HepG2 (cell line): ENCODE data around the gene DQX1. TPM values are rescaled to one million over a fixed set of nuclear protein-coding genes. Genes with fewer than 3 reads are reported as not detected.

ENCODE experiments used
- ATAC-seq: fragments of 200-7000 bp; cut with Tn5 transposase; 3 replicates; pipeline ENCODE4 v1.9.1; 2020; ENCODE audit warnings: mild to moderate bottlenecking, moderate library complexity
- Bru-seq: library from RNA; stranded (reverse); fragments of 400-500 nt; gene quantifications from one replicate; lab custom pipeline; 2021; lab: Mats Ljungman, UMichigan
- BruChase-seq, 2 experiments: library from RNA; stranded (reverse); fragments of 400-500 nt; gene quantifications; one replicate each; lab custom pipeline; 2021; lab: Mats Ljungman, UMichigan
- BruUV-seq: library from RNA; stranded (reverse); fragments of 400-500 nt; replicated peaks from 2 replicates; lab custom pipeline; 2021; lab: Mats Ljungman, UMichigan
- CTCF ChIA-PET: fragments of 300-600 bp; formaldehyde crosslinking; extraction: SDS; loops from one replicate; lab custom pipeline; 2021; ENCODE audit warnings: low total read pairs, inconsistent platforms, low intra/inter-chr PET ratio; lab: Yijun Ruan, JAX
- POLR2A ChIA-PET: fragments of 350-600 bp; sonication (Branson Sonifier 250); formaldehyde crosslinking; loops from one replicate; lab custom pipeline; 2020; ENCODE audit warnings: antibody characterized with exemption, inconsistent platforms; lab: Yijun Ruan, JAX
- DNase-seq: peaks from one replicate; pipeline ENCODE4 v3.0.0-alpha.2; 2015; ENCODE audit warnings: low spot score
- FAIRE-seq: peaks from 3 replicates; lab custom pipeline; 2011; peaks lifted over from hg19 to GRCh38; lab: Jason Lieb, UNC
- H2AFZ ChIP-seq: one replicate; pipeline ENCODE4 v1.6.1; 2011; ENCODE audit warnings: low read length, inconsistent platforms
- H3K27ac ChIP-seq: fragments of 300-600 bp; 3 replicates; pipeline ENCODE4 v1.8.0; 2011; ENCODE audit warnings: mixed run types, mild to moderate bottlenecking, mixed read lengths, low read length, inconsistent platforms; ENCODE audit not compliant: insufficient read depth; ENCODE audit errors: extremely low read length
- H3K27me3 ChIP-seq, 2 experiments: fragments of 200-600 bp in 1 of 2; 2 replicates in 1 of 2; 3 replicates in 1 of 2; pipeline versions ENCODE4 v1.6.0 to v1.8.0; 2011; ENCODE audit warnings: low read length in 2 of 2, mild to moderate bottlenecking in 2 of 2, moderate library complexity in 2 of 2, inconsistent platforms in 1 of 2; ENCODE audit not compliant: insufficient read depth in 2 of 2, control insufficient read depth in 1 of 2
- H3K36me3 ChIP-seq, 2 experiments: fragments of 200-600 bp in 1 of 2; replicated peaks in 1 of 2; 2 replicates in 1 of 2; 3 replicates in 1 of 2; pipeline versions ENCODE4 v1.5.1 to v1.8.0; 2011; ENCODE audit warnings: low read length in 2 of 2, inconsistent platforms in 1 of 2; ENCODE audit not compliant: insufficient read depth in 2 of 2, control insufficient read depth in 1 of 2
- H3K4me1 ChIP-seq: 2 replicates; pipeline ENCODE4 v1.5.1; 2012; ENCODE audit warnings: low read length, inconsistent platforms; ENCODE audit not compliant: insufficient read depth
- H3K4me2 ChIP-seq: 2 replicates; pipeline ENCODE4 v1.6.0; 2011; ENCODE audit warnings: low read depth, low read length, inconsistent platforms
- H3K4me3 ChIP-seq, 3 experiments: fragments of 200-600 bp in 1 of 3; sonication (generic), shearing (Covaris generic) in 1 of 3; replicated peaks in 1 of 3; 2 replicates each; pipeline ENCODE4 v1.5.1; 2011 to 2016; ENCODE audit warnings: low read length in 3 of 3, inconsistent platforms in 2 of 3, low read depth in 2 of 3, mild to moderate bottlenecking in 2 of 3, control low read depth in 1 of 3, mixed read lengths in 1 of 3; ENCODE audit not compliant: insufficient read depth in 1 of 3
- H3K79me2 ChIP-seq: one replicate; pipeline ENCODE4 v1.6.1; 2011; ENCODE audit warnings: low read length, inconsistent platforms; ENCODE audit not compliant: insufficient read depth
- H3K9ac ChIP-seq: 2 replicates; pipeline ENCODE4 v1.6.0; 2011; ENCODE audit warnings: mild to moderate bottlenecking, low read depth, low read length, inconsistent platforms; ENCODE audit not compliant: insufficient read depth
- H3K9me3 ChIP-seq: 2 replicates; pipeline ENCODE4 v1.5.1; 2012; ENCODE audit warnings: mild to moderate bottlenecking, low read length
- H4K20me1 ChIP-seq: 2 replicates; pipeline ENCODE4 v1.6.0; 2011; ENCODE audit warnings: inconsistent platforms, mild to moderate bottlenecking, low read length, moderate library complexity; ENCODE audit not compliant: insufficient read depth
- ATF7 ChIP-seq, 2 experiments: fragments of 450-650 bp in 1 of 2; sonication (generic) in 1 of 2; formaldehyde crosslinking in 1 of 2; IDR thresholded peaks; 2 replicates each; pipeline versions ENCODE4 v1.4.0 to v1.6.1; 2016 to 2020; ENCODE audit warnings: antibody characterized with exemption in 1 of 2, mild to moderate bottlenecking in 1 of 2, missing genetic modification reagents in 1 of 2
- BCL6 ChIP-seq: IDR thresholded peaks from 2 replicates; pipeline ENCODE4 v1.6.1; 2016; ENCODE audit warnings: missing genetic modification reagents, missing compliant biosample characterization
- ELF3 ChIP-seq: IDR thresholded peaks from 2 replicates; pipeline ENCODE4 v1.6.1; 2016; ENCODE audit warnings: missing genetic modification reagents, missing compliant biosample characterization
- EP300 ChIP-seq, 3 experiments: sonication (generic) in 1 of 3; formaldehyde crosslinking in 1 of 3; IDR thresholded peaks; 2 replicates each; pipeline versions ENCODE4 v1.5.1 to v1.6.1; 2011 to 2020; ENCODE audit warnings: low read depth in 2 of 3, low read length in 2 of 3, borderline replicate concordance in 1 of 3, improper control_type of control experiment in 1 of 3, mild to moderate bottlenecking in 1 of 3, missing genetic modification reagents in 1 of 3, moderate library complexity in 1 of 3
- POLR2G ChIP-seq: fragments of 200-400 bp; formaldehyde crosslinking; IDR thresholded peaks from 2 replicates; pipeline ENCODE4 v1.6.1; 2018; ENCODE audit warnings: mild to moderate bottlenecking, low read depth, low read length, moderate library complexity
- RCOR2 ChIP-seq: IDR thresholded peaks from 2 replicates; pipeline ENCODE4 v1.6.1; 2016; ENCODE audit warnings: missing biosample characterization, missing genetic modification reagents
- YEATS2 ChIP-seq: sonication (generic); formaldehyde crosslinking; IDR thresholded peaks from 2 replicates; pipeline ENCODE4 v1.4.0; 2020; ENCODE audit warnings: missing genetic modification reagents, borderline replicate concordance
- ZFP36 ChIP-seq: fragments of 150-350 bp; IDR thresholded peaks from 2 replicates; pipeline ENCODE4 v1.6.1; 2018; ENCODE audit warnings: borderline replicate concordance, low read length, low read depth; ENCODE audit not compliant: partially characterized antibody
- ZFP37 ChIP-seq: sonication (generic); formaldehyde crosslinking; IDR thresholded peaks from 2 replicates; pipeline ENCODE4 v1.4.0; 2020; ENCODE audit warnings: missing genetic modification reagents, borderline replicate concordance
- ZNF839 ChIP-seq: sonication (generic); formaldehyde crosslinking; IDR thresholded peaks from 2 replicates; pipeline ENCODE4 v1.4.0; 2020; ENCODE audit warnings: missing genetic modification reagents, mild to moderate bottlenecking, borderline replicate concordance
- WGBS: methylation state at CpG from one replicate; pipeline ENCODE4 v1.1.6; 2017; ENCODE audit warnings: low lambda C conversion rate; 5-methylcytosine and 5-hydroxymethylcytosine counted together
- in situ Hi-C: cut with HindIII; loops from 2 replicates; pipeline ENCODE4 v1.10.0; 2017; ENCODE audit warnings: low pct_unique_long_range_greater_than_20kb; ENCODE audit not compliant: extremely low pct_ligation_motif_present
- intact Hi-C: fragments of 100-400 bp; cut with micrococcal nuclease; formaldehyde crosslinking; loops from one replicate; pipeline ENCODE4 v1.10.0; 2022; ENCODE audit not compliant: unreplicated experiment
- long read RNA-seq, 2 experiments: library from RNA in 1 of 2; library from polyadenylated mRNA in 1 of 2; stranded (forward) in 1 of 2; unstranded in 1 of 2; transcript quantifications; one replicate each; pipeline ENCODE4 v2.0.0, GENCODE V29; 2019 to 2022
- polyA minus RNA-seq, 3 experiments: library from RNA; depleted of rRNA, polyadenylated mRNA; stranded (reverse); fragments of >200 nt; gene quantifications; 2 replicates each; pipeline ENCODE4 v1.2.3, GENCODE V29; 2011; ENCODE audit warnings: low replicate concordance in 1 of 3
- polyA plus RNA-seq, 8 experiments: library from polyadenylated mRNA; depleted of rRNA in 3 of 8; stranded (reverse) in 7 of 8; unstranded in 1 of 8; fragments of >200 nt; fragmentation: Illumina TruSeq in 4 of 8; extraction: Trizol in 4 of 8; gene quantifications; 2 replicates each; pipeline versions ENCODE4 v1.2.1 to v1.2.3, GENCODE V29; 2011 to 2016; ENCODE audit warnings: low read depth in 4 of 8, missing spikeins in 1 of 8, mixed read lengths in 1 of 8; ENCODE audit not compliant: insufficient read depth in 1 of 8
- total RNA-seq, 5 experiments: library from RNA; depleted of rRNA; stranded (reverse); fragments of >200 nt; fragmentation: Illumina TruSeq; extraction: Trizol; gene quantifications; 2 replicates each; pipeline ENCODE4 v1.2.3, GENCODE V29; 2016; ENCODE audit warnings: low read depth in 1 of 5
- TF ChIP-seq, protein P1 (sequence below): sonication (generic); formaldehyde crosslinking; IDR thresholded peaks from 2 replicates; pipeline ENCODE4 v1.4.0; 2020; ENCODE audit warnings: missing genetic modification reagents

The DQX1 gene, protein sequence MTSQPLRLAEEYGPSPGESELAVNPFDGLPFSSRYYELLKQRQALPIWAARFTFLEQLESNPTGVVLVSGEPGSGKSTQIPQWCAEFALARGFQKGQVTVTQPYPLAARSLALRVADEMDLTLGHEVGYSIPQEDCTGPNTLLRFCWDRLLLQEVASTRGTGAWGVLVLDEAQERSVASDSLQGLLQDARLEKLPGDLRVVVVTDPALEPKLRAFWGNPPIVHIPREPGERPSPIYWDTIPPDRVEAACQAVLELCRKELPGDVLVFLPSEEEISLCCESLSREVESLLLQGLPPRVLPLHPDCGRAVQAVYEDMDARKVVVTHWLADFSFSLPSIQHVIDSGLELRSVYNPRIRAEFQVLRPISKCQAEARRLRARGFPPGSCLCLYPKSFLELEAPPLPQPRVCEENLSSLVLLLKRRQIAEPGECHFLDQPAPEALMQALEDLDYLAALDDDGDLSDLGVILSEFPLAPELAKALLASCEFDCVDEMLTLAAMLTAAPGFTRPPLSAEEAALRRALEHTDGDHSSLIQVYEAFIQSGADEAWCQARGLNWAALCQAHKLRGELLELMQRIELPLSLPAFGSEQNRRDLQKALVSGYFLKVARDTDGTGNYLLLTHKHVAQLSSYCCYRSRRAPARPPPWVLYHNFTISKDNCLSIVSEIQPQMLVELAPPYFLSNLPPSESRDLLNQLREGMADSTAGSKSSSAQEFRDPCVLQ
- total RNA-seq (2016; rRNA removed; fragmentation: Illumina TruSeq; extraction: Trizol): 23.9 and 27.6 TPM in 2 replicates
- 2.6 and 3.3 TPM in 2 replicates for total RNA-seq (2016; cell fraction: cytosol; rRNA removed; fragmentation: Illumina TruSeq; extraction: Trizol; ENCODE audit: low read depth)
- 22.2 and 26.8 TPM in 2 replicates for total RNA-seq (2016; cell fraction: insoluble cytoplasmic fraction; rRNA removed; fragmentation: Illumina TruSeq; extraction: Trizol)
- total RNA-seq (2016; cell fraction: membrane; rRNA removed; fragmentation: Illumina TruSeq; extraction: Trizol): 5.5 and 6.0 TPM in 2 replicates
- 33.6 and 38.9 TPM in 2 replicates for total RNA-seq (2016; cell fraction: nucleus; rRNA removed; fragmentation: Illumina TruSeq; extraction: Trizol)
- 72.9 and 89.8 TPM in 2 replicates for polyA plus RNA-seq (2011; rRNA removed)
- polyA plus RNA-seq (2011; cell fraction: cytosol; rRNA removed): 26.2 and 34.1 TPM in 2 replicates
- polyA plus RNA-seq (2011; cell fraction: nucleus; rRNA removed): 328 and 444 TPM in 2 replicates
- polyA plus RNA-seq (2012): 18.7 and 45.3 TPM in 2 replicates
- polyA plus RNA-seq (2016; cell fraction: cytosol; fragmentation: Illumina TruSeq; extraction: Trizol; ENCODE audit: low read depth): 1.8 and 2.4 TPM in 2 replicates
- polyA plus RNA-seq (2016; cell fraction: insoluble cytoplasmic fraction; fragmentation: Illumina TruSeq; extraction: Trizol; ENCODE audit: low read depth): 24.5 and 26.6 TPM in 2 replicates
- 3.1 and 3.3 TPM in 2 replicates for polyA plus RNA-seq (2016; cell fraction: membrane; fragmentation: Illumina TruSeq; extraction: Trizol; ENCODE audit: low read depth)
- polyA plus RNA-seq (2016; cell fraction: nucleus; fragmentation: Illumina TruSeq; extraction: Trizol; ENCODE audit: insufficient read depth, low read depth): 74.4 and 79.7 TPM in 2 replicates
- 0.37 and 58.7 TPM in 2 replicates for polyA minus RNA-seq (2011; rRNA and poly(A)+ RNA removed; ENCODE audit: low replicate concordance)
- polyA minus RNA-seq (2011; cell fraction: cytosol; rRNA and poly(A)+ RNA removed): 15.7 and 18.8 TPM in 2 replicates
- 68.4 and 72.2 TPM in 2 replicates for polyA minus RNA-seq (2011; cell fraction: nucleus; rRNA and poly(A)+ RNA removed)
- Bru-seq, nascent RNA: percentile 78 among the genes with signal in this experiment
- BruChase-seq, experiment 1, labeled RNA remaining after a 6-hour chase: percentile 71 among the genes with signal in this experiment
- percentile 69 among the genes with signal in this experiment for BruChase-seq, experiment 2, labeled RNA remaining after a 2-hour chase
- long read RNA-seq, experiment 1, transcript DQX1-202 (12 exons, 2,689 nt): major isoform, 14 of 24 reads
- long read RNA-seq, experiment 1, partial matches to known transcripts: 2 of 24 reads
- long read RNA-seq, experiment 1, other reads (novel, unspliced or antisense): 7 of 24 reads
- long read RNA-seq, experiment 2, transcript DQX1-202 (12 exons, 2,689 nt): major isoform, 12 of 20 reads
- long read RNA-seq, experiment 2, partial matches to known transcripts: 3 of 20 reads
- long read RNA-seq, experiment 2, other reads (novel, unspliced or antisense): 5 of 20 reads

DNA sequence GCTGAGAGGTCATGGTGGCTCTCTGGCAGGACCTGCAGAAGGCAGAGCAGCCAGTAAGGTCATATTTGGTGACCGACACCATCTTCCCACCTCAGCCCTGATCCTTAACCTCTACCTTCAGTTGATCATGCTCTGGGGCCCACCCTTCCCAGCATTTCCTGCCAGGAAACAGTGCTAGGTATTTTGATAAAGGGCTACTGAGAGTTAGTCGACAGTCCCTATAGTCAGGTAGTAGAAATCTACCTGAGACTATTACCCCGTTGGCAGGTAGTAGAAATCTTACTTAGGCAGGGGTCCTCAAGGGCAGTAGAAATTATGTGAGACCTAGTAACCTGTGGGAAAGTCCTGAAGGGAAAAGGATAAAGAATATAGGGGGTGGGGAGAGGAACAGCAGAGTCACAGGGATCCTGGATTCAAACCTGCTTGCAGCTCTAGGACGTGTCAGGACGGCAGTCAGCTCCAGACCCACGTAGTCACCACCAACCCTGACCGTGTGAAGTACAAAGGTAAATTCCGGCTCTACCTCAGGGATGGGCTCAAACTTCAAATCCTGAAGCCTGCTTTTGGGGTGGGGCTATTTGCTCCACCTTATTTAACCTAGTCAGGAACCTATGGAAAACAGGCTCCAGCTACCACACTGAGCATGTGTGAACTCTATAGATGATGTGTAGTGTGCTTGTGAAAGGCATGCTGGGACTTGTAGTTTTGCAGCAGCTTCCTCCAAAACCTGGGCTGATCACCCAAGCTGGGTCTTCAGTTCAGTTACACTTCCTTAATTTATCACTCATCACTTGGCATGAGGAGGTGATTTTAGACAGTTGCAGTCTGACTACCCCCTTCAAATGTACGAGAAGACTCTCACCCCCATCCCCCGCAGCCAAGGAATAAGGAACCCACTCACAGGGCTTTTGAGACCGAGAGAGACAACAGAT, at the start of gene DQX1:
Gene DQX1, minus strand, starts transcription at position 515 of the 932 bp plus-strand sequence. Its CDS starts 502 bp downstream, at position 13.
- WGBS: 29% methylated on average over 11 of the region's 11 CpGs
- H3K9ac ChIP-seq: peak within 1 kb of the TSS; percentile 83
- H3K27me3 ChIP-seq: no peaks in the 10 kb centered on the region; a peak in 1 of 5 replicates
- DNase-seq (peak; percentile 99), FAIRE-seq (peak; percentile 99), ATAC-seq (peak; percentile 74)
- peaks cover 57% of the 10 kb centered on the region for H3K4me1 ChIP-seq
- H4K20me1 ChIP-seq: no peaks in the 10 kb centered on the region
- peaks cover 19 to 38% of the 10 kb centered on the region in 2 experiments for H3K36me3 ChIP-seq
- H3K27ac ChIP-seq: peak within 1 kb of the TSS; percentile 89
- H2AFZ ChIP-seq: peak within 1 kb of the TSS; percentile 20
- CTCF ChIA-PET: no interaction called here
- POLR2A ChIA-PET: interaction anchor here (0.6 to 5.4 kb wide), 20 partner anchors 8 to 406 kb away, joined by 3 to 135 read pairs (median 6); partner anchors contain the start of genes CCDC142, INO80B, LBX2 and MRPL53
- peaks cover 50% of the 10 kb centered on the region for H3K79me2 ChIP-seq
- H3K4me3 ChIP-seq: peak within 1 kb of the TSS; percentile 45 to 76 (median 62)
- in situ Hi-C loops (no loop called here), intact Hi-C loops (no loop called here)
- no peaks in the 10 kb centered on the region for H3K9me3 ChIP-seq
- TSS peak; percentile 39 for BruUV-seq
- peak within 1 kb of the TSS; percentile 100 for H3K4me2 ChIP-seq
- TF ChIP-seq ZFP37 (CRISPR knock-in tag) (0 out of 2 replicates have a peak, but pooled peaks have one; percentile 70), ZNF839 (no peak), ZFP36 (no peak), RCOR2 (CRISPR knock-in tag) (no peak), YEATS2 (CRISPR knock-in tag) (peak; percentile 76; the same call in 1 of the 2 replicates), POLR2G (peak; percentile 95), EP300 (IDR thresholded peaks at IDR 0.05; ENCODE audit: low read depth in 2 of 2, low read length in 2 of 2) (peak; percentile 25 to 73; a peak in 2 of 4 replicates), EP300 (CRISPR knock-in tag; IDR thresholded peaks at IDR 0.05; ENCODE audit: borderline replicate concordance) (0 out of 2 replicates have a peak, but pooled peaks have one; percentile 22), BCL6 (peak; percentile 39; the same call in 1 of the 2 replicates), ATF7 (IDR thresholded peaks at IDR 0.05) (no peak), ATF7 (CRISPR knock-in tag; IDR thresholded peaks at IDR 0.05) (peak; percentile 40; the same call in 1 of the 2 replicates), ELF3 (CRISPR knock-in tag) (peak; percentile 75; the same call in 1 of the 2 replicates)
- TF ChIP-seq, protein P1, sequence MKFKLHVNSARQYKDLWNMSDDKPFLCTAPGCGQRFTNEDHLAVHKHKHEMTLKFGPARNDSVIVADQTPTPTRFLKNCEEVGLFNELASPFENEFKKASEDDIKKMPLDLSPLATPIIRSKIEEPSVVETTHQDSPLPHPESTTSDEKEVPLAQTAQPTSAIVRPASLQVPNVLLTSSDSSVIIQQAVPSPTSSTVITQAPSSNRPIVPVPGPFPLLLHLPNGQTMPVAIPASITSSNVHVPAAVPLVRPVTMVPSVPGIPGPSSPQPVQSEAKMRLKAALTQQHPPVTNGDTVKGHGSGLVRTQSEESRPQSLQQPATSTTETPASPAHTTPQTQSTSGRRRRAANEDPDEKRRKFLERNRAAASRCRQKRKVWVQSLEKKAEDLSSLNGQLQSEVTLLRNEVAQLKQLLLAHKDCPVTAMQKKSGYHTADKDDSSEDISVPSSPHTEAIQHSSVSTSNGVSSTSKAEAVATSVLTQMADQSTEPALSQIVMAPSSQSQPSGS: peak; percentile 90
